AG20443 (cell line): Measurements from ENCODE around the gene CXCL8.

Experiments
- DNase-seq: peaks from one replicate; pipeline ENCODE4 v3.0.0; 2012; ENCODE audit warnings: low spot score, mixed read lengths

Gene CXCL8

DNA sequence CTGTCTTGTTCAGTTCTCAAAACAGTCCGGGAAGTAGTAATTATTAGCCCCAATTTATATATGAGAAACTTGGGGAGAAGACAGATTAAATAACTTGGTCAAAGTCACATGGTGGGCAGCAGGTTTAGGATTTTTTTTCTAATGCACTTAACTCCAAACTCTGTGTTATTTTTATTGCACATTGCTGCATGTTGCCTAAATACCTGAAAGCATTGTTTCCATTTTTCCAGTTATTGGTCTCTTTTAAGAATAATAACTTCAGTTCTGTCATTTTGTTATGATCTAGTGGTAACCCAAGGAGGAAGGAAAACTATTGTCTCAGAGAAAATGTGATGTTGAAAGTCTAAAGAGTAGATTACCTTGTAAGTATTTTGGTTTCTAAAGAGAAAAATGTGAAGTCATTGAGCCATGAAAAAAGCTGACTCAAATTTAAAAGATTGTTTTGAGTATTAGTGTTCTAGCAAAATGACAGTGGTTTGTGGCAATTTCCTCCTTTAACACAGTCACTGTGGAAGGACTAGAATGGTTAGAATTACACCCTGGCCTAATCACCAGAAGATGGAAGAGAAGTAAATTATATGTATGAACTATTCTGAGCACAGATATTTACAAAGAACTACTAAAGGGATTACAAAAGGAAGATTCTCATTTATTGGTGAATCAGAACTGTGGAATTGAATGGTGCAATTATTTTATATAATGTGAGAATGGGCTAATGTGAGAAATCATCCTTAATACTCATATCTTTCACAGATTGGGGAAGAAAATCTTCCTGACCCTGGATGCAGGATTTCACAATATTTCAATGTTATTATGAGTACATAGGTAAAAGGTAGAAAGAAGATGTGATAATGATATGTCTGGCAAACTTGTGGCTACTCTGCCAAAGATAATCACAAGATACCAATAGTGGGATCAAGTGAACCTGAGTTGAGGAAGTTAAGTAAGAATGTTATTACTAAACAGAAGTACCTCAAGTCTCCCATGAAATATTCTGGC is 21.7 kb upstream of the CXCL8 start:
- peak; percentile 23 for DNase-seq

DNA sequence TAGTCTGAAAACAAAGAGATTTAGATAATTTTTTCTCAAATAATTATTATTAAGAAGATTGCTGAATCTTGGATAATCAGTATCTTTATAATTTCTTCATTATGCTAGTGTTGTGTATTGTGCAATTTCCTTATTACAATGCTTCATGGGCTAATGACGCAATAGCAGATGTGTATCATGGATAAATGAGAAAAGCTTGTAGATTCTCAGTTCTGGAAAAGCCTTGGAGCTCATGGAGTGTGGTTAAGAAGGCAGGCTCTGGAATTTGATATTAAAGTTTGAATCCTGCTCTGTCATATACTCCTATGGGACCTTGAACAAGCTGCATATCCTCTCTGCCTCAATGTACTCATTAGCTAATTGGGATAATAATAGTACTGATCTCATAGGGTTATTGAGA is 18.9 kb upstream of the CXCL8 start:
- DNase-seq = peak; percentile 61

DNA sequence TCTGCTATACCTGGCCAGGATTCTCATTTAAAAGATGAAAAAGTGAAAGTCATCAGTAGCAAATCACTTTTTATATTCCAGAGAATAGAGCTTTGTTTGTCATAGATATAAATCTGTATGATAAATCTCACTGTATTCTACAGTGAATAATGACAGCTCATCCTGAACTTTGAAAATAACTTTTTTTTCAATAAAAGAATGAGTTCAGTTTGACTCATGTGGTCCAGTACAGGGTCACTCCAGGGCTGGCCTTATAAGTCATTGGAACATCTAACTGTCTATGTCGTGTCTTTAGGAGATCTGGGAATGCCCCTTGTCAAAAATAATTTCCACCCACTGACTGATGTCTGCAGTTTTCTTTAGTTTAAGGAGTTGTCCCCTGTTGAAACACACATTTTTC is 18.5 kb upstream of the CXCL8 start:
- peak; percentile 17 for DNase-seq

DNA sequence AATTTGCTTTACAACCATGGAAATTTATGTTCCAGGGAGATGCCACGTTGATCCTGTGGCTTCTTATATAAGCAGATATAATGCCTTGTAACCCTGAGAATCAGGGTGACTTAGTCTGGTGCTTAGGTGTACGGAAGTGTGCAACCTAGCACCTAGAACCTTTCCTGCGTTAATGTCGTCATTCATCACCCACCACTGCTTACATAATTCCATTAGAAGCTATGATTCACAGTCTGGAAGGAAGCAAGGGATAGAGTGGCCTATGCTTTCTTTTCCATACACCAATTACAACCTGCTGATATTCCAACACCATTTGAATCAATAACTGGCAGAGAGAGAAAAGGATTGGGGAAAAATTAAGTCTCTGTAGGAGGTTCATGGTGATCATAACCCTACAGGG is 17.3 kb upstream of the CXCL8 start:
- no peak for DNase-seq

DNA sequence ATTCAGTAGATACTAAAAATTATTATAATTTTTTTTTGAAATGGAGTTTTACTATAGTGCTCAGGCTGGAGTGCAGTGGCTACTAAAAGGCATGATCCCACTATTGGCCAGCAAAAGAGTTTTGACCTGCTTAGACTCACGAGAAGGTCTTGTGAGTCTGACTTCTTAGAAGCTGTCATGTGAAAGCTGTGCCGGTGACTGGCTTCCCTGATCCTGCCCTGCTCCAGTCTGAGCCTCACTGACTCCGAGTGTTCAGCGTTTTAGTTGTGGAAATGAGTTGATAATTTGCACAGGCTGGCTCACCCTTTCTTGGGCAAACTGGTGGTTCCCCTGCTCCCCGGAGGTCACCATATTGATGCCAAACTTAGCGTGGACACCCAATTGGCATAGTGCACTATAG is 16.4 kb upstream of the CXCL8 start:
- no peak for DNase-seq

DNA sequence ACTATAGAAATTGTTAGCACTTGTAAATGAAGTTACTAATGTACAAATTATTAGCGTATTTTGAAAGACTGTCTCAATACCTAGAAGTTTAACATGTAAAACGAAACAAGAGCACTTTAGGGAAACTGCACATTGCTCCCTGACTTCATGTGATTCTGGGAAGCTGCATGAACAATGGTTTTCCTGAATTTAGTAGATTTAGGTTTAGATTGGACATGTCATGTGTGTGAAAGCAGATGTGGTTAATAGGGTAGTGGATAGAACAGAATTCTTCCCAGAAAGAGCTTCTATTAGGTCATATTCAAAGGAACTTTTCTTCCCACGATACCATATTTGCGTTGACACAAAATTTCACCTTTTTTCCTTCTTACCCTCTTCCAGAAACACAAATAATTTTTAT is 14.9 kb upstream of the CXCL8 start:
- DNase-seq = no peak

DNA sequence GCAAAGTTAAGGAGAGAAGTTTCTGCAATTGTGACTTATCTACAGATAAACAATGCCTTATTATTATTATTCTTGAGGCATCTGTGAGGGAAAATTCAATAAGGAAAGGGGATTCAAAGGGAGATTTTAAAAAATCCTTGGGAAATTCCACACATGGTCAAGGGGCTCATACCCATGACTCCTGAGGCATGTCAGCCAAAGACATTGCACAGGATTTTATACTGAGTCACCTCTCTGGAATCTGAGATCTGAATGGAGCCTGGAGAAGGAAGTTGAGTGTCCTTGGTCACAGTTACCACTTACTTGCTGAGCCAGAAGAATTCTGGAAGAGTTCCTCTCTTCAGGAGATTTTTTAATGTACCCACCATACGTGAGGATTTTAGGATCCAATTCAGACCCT is 14.4 kb upstream of the CXCL8 start:
- peak; percentile 84 for DNase-seq

DNA sequence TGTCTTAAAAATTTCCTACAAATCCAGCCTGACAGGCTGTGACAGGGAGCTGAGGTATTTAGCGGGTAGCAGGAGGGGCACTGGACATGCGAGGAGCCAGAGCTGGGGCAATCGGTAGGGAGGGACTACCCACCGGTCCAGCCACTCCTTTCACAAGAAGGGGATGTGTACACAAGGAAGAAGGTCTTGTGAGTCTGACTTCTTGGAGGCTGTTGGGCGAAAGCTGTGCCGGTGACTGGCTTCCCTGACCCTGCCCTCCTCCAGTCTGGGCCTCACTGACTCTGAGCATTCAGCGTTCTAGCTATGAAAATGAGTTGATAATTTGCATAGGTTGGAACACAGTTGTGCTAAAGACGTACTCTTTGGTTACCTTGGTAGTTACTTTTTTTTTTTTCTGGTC is 12.7 kb upstream of the CXCL8 start:
- DNase-seq = no peak

DNA sequence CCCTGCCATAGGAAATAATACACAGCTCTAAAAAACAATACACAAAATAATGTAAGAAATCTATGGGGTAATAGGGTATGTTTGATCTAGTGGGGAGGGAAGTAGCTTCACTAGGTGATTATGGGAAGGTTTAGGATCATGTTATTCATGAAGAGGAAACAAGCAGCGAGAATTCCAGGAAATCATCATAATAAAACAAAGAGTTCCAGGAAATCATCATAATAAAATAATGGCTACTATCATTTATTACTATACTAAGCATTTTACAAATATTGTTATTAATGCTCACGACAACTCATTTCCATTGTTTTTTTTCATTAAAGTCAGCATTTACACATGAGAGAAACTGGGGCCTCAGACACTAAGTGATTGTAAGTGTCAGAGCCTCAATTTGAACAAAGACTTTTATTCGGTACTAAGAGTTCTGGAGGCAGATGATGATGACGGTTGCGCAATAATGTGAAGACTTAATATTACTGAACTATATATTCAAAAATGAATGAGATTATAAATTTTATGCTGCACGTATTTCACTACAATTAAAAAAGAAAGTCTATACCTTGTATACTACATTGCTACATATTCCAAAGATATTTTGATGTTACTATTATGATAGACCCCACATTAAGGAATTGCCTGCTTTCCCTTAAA is 12.2 kb upstream of the CXCL8 start:
- no peak for DNase-seq

DNA sequence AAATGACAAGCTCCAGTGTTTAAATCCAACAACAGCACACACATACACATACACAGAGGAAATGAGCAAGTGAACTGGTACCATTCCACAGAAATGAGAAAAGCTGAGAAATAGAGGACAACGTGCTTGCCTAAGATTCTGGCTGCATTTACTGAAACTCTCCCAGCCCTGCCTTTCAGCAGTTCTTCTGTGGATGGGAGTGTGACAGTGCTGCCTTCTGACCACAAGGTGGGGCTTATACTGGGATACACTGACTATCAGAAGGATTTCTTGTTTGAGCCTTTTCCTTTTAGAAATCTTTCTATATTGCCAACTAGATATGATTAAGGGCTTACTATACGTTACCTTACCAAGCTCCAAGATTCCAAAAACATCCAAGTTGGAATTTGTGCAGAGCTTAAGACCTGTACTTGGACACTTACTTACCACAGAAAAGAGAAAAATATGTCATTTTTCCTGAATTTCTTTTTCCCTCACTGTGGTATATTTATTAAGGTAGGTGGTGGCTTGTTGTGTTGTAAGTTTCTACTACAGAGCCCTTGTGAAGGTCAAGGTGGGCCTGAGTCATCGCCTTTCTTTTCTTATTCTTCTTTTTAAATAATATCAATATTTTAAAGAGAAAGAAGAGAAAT is 10.7 kb upstream of the CXCL8 start:
- DNase-seq = peak; percentile 83

DNA sequence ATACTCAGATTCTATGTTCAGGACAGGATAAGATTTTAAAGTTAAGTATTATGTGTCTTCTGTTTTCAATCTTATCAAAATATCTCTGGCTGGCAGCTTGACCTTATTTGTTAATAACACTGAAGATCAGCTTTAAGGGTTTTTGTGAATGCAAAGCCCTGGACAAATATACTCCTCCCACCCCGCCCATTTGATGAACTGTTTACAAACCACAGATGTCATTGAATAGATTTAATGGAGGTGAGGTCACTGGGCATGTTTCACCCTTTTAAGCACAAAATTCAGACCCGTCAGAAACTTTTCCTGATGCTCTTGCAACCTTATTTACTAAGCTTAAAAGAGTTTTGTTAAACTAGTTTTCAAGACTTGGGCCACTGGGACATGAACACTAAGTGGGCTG is 10.1 kb upstream of the CXCL8 start:
- peak; percentile 38 for DNase-seq

DNA sequence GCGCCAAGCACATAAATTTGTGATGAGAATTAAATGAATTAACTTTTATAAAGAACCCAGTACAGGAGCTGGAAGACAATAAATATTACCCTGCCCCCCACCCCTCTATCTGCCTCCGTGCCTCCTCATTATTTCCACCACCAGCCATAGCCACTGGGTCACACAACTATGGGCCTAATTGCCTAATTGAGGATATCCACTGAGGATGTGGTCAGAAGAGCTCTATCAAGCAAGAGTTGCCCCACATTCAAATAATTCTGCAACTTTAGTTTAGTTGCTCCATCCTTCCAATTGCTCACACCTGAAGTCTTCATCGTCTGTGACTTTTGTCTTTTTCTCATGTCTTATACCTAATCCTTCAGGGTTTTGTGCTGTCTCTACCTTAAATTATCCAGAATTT is 9.5 kb upstream of the CXCL8 start:
- no peak for DNase-seq

DNA sequence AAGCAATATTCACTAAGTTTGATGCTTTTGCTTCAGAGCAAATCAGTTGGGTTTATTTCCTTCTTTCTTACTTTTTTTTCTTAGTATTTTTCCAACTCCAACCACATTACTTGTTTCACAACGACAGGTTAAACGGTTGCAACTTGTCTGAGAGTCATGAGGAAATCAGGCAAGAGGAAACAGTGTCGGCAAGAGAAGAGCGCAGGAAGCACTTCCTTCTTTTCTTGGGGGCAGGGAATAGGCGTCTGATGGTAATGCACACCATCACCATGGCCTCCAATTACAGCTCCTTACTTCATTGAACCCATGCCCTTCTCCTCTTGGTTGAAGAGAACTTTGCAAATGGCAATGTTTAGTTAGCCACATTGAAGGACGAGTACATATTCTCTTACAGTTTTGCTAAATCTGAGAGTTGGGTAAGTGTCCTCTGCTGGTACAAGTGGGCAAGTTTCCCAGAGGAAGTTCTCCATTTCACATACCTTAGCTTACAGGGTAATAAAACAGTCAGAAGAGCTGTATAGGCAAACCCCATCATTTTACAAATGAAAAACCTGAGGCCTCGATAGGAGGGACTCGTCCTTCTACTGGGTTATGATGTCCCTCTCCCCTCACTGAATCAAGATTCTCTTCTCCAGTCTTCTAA is 8.3 kb upstream of the CXCL8 start:
- DNase-seq = no peak

DNA sequence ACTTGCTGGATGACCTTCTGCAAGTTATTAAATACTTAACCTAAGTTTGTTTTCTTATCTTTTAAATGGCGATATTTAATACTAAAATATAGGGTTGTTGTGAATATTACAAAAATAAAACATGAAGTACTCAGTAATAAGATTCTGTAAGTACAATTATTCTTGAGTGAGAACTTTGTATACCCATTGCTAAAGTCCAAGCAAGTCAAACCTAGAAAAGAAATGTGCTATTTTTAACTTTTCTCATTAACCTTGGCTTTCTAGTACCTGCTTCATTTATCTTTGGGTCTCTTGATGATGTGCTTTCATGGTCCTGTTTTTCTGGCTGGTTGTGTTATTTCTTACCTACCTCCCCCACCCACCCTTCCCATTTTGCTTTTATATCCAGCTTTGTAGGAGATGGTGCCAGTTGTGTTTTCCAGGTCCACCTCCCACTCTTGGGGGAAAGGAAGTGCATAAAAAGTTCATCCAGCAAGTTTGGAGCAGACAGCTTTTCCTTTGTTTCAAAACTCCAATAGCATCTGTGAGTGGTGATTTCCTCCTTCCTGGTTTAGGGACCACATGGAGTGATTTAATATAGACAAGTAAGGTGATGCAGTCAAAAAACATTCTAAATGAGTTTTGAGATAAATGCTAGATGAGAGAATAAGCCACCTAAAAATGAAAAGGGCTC is 7.5 kb upstream of the CXCL8 start:
- DNase-seq = no peak

DNA sequence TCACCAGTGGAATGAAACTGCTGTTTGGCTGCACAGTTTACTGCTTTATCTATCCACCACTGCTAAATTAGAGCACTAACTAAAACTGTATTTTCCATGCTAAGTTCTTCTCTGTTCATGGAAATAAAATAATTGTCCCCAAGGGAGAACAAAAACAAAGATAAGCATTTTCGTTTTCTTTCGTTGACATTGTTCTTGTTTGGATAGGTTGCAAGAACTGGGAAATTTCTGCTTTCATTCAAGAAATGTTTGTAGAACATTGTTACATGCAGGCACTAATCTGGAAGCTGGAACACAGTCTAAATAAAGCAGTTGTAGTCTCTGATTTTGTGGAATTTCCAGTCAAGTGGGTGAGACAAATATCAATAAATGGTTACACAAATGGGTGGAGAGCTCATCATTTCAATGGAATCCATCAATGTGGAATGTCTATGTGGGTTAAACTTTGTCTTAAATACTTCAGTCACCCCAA is 5.8 kb upstream of the CXCL8 start:
- DNase-seq = peak; percentile 16

DNA sequence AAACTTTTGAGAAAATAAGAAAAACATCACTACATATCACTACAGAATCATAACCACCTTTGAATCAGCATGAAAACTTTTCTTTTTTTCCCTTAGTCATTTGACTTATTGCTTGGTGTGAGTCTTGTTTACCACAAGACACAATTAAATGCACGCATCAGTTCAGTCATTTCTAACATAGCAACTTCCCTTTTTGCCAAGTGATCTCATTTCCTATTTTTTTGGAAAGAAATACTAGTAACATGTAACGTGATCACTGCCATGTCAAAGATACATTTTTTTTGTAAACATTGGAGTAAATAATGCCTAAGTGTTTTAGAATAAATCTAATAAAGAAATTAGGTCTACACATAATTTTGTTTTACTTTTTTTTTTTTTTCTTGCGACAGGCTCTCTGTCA is 5.1 kb upstream of the CXCL8 start:
- DNase-seq = peak; percentile 35

DNA sequence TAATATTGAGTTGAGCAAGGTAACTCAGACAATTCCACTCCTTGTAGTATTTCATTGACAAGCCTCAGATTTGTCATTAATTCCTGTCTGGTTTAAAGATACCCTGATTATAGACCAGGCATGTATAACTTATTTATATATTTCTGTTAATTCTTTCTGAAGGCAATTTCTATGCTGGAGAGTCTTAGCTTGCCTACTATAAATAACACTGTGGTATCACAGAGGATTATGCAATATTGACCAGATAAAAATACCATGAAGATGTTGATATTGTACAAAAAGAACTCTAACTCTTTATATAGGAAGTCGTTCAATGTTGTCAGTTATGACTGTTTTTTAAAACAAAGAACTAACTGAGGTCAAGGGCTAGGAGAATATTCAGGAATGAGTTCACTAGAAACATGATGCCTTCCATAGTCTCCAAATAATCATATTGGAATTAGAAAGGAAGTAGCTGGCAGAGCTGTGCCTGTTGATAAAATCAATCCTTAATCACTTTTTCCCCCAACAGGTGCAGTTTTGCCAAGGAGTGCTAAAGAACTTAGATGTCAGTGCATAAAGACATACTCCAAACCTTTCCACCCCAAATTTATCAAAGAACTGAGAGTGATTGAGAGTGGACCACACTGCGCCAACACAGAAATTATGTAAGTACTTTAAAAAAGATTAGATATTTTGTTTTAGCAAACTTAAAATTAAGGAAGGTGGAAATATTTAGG is 821 bp downstream of the CXCL8 start:
- no peak for DNase-seq

DNA sequence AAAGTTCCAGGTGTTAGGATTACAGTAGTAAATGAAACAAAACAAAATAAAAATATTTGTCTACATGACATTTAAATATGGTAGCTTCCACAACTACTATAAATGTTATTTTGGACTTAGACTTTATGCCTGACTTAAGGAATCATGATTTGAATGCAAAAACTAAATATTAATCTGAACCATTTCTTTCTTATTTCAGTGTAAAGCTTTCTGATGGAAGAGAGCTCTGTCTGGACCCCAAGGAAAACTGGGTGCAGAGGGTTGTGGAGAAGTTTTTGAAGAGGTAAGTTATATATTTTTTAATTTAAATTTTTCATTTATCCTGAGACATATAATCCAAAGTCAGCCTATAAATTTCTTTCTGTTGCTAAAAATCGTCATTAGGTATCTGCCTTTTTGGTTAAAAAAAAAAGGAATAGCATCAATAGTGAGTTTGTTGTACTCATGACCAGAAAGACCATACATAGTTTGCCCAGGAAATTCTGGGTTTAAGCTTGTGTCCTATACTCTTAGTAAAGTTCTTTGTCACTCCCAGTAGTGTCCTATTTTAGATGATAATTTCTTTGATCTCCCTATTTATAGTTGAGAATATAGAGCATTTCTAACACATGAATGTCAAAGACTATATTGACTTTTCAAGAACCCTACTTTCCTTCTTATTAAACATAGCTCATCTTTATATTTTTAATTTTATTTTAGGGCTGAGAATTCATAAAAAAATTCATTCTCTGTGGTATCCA is 1.6 kb downstream of the CXCL8 start:
- DNase-seq = no peak

DNA sequence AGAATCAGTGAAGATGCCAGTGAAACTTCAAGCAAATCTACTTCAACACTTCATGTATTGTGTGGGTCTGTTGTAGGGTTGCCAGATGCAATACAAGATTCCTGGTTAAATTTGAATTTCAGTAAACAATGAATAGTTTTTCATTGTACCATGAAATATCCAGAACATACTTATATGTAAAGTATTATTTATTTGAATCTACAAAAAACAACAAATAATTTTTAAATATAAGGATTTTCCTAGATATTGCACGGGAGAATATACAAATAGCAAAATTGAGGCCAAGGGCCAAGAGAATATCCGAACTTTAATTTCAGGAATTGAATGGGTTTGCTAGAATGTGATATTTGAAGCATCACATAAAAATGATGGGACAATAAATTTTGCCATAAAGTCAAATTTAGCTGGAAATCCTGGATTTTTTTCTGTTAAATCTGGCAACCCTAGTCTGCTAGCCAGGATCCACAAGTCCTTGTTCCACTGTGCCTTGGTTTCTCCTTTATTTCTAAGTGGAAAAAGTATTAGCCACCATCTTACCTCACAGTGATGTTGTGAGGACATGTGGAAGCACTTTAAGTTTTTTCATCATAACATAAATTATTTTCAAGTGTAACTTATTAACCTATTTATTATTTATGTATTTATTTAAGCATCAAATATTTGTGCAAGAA is 2.3 kb downstream of the CXCL8 start:
- no peak for DNase-seq

DNA sequence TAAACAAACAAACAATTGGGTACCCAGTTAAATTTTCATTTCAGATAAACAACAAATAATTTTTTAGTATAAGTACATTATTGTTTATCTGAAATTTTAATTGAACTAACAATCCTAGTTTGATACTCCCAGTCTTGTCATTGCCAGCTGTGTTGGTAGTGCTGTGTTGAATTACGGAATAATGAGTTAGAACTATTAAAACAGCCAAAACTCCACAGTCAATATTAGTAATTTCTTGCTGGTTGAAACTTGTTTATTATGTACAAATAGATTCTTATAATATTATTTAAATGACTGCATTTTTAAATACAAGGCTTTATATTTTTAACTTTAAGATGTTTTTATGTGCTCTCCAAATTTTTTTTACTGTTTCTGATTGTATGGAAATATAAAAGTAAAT is 2.9 kb downstream of the CXCL8 start:
- DNase-seq = no peak
